K562 (cell line): ENCODE results near the gene GTF3C4. TPM values are rescaled to one million over a fixed set of nuclear protein-coding genes. Genes with fewer than 3 reads are reported as not detected.

Source experiments
- ATAC-seq: fragments of 200-7000 bp; cut with Tn5 transposase; 3 replicates; pipeline ENCODE4 v1.9.1; 2020; ENCODE audit warnings: moderate library complexity
- BruUV-seq: library from RNA; stranded (reverse); fragments of 400-500 nt; replicated peaks from 2 replicates; lab custom pipeline; 2021; lab: Mats Ljungman, UMichigan
- CTCF ChIA-PET: fragments of 300-600 bp; formaldehyde crosslinking; extraction: SDS; loops from one replicate; lab custom pipeline; 2021; ENCODE audit warnings: low intra/inter-chr PET ratio; lab: Yijun Ruan, JAX
- POLR2A ChIA-PET: fragments of 300-600, 350-650 bp; sonication (Branson Sonifier 250); formaldehyde crosslinking; extraction: SDS; loops from one replicate; lab custom pipeline; 2021; ENCODE audit warnings: antibody characterized with exemption, inconsistent platforms; lab: Yijun Ruan, JAX
- DNase-seq, 4 experiments: peaks; one replicate each; pipeline versions ENCODE4 v3.0.0 to v3.0.0-alpha.2; 2011 to 2018; ENCODE audit warnings: low spot score in 3 of 4, mixed read lengths in 3 of 4; ENCODE audit errors: extremely low read depth in 1 of 4
- FAIRE-seq: peaks from 2 replicates; lab custom pipeline; 2011; peaks lifted over from hg19 to GRCh38; lab: Jason Lieb, UNC
- H2AFZ ChIP-seq: 2 replicates; pipeline ENCODE4 v1.6.0; 2011; ENCODE audit warnings: low read depth, low read length, control low read depth, inconsistent platforms
- H3K27ac ChIP-seq: fragments of 200-600 bp; 3 replicates; pipeline ENCODE4 v1.8.0; 2011; ENCODE audit warnings: low read depth, mild to moderate bottlenecking, control low read depth, inconsistent platforms, low read length, moderate library complexity, mixed read lengths; ENCODE audit errors: extremely low read depth
- H3K27me3 ChIP-seq, 2 experiments: fragments of 300-600 bp in 1 of 2; 2 replicates in 1 of 2; 3 replicates in 1 of 2; pipeline versions ENCODE4 v1.6.0 to v1.8.0; 2011; ENCODE audit warnings: inconsistent platforms in 2 of 2, low read length in 2 of 2, mild to moderate bottlenecking in 1 of 2, mixed read lengths in 1 of 2, moderate library complexity in 1 of 2; ENCODE audit not compliant: control insufficient read depth in 2 of 2, insufficient read depth in 2 of 2
- H3K36me3 ChIP-seq: fragments of 300-600 bp; 3 replicates; pipeline ENCODE4 v1.8.0; 2011; ENCODE audit warnings: mild to moderate bottlenecking, low read length, inconsistent platforms; ENCODE audit not compliant: control insufficient read depth, insufficient read depth
- H3K4me1 ChIP-seq, 2 experiments: fragments of 200-600 bp in 1 of 2; replicated peaks in 1 of 2; 2 replicates in 1 of 2; 3 replicates in 1 of 2; pipeline versions ENCODE4 v1.5.1 to v1.8.0; 2011; ENCODE audit warnings: inconsistent platforms in 2 of 2, low read length in 2 of 2, mild to moderate bottlenecking in 1 of 2, mixed read lengths in 1 of 2, moderate library complexity in 1 of 2; ENCODE audit not compliant: control insufficient read depth in 2 of 2, insufficient read depth in 2 of 2
- H3K4me2 ChIP-seq: 2 replicates; pipeline ENCODE4 v1.6.1; 2011; ENCODE audit warnings: low read length, control low read depth, inconsistent platforms, mixed read lengths; ENCODE audit not compliant: insufficient read depth
- H3K4me3 ChIP-seq: fragments of 200-600 bp; sonication (generic), shearing (Covaris generic); 2 replicates; pipeline ENCODE4 v1.5.1; 2016; ENCODE audit warnings: control low read depth, inconsistent platforms
- H3K79me2 ChIP-seq: fragments of 200-600 bp; 3 replicates; pipeline ENCODE4 v1.8.0; 2011; ENCODE audit warnings: low read length, inconsistent platforms; ENCODE audit not compliant: control insufficient read depth, insufficient read depth
- H3K9ac ChIP-seq, 2 experiments: 2 replicates each; pipeline versions ENCODE4 v1.6.0 to v1.6.1; 2011; ENCODE audit warnings: low read depth in 2 of 2, low read length in 2 of 2, control low read depth in 1 of 2, inconsistent platforms in 1 of 2, mild to moderate bottlenecking in 1 of 2, mixed read lengths in 1 of 2; ENCODE audit not compliant: insufficient read depth in 1 of 2
- H3K9me1 ChIP-seq: one replicate; pipeline ENCODE4 v1.6.0; 2011; ENCODE audit warnings: inconsistent platforms, mild to moderate bottlenecking, low read length, moderate library complexity; ENCODE audit not compliant: control insufficient read depth, insufficient read depth
- H3K9me3 ChIP-seq: replicated peaks from 2 replicates; pipeline ENCODE4 v1.5.1; 2011; ENCODE audit warnings: low read depth, low read length, inconsistent platforms; ENCODE audit not compliant: control insufficient read depth, insufficient read depth
- H4K20me1 ChIP-seq: replicated peaks from 2 replicates; pipeline ENCODE4 v1.6.1; 2011; ENCODE audit warnings: low read length, inconsistent platforms, mixed read lengths; ENCODE audit not compliant: control insufficient read depth, insufficient read depth
- CBX8 ChIP-seq: fragments of 200-600 bp; sonication (generic); IDR thresholded peaks from 2 replicates; pipeline ENCODE4 v1.6.1; 2012; ENCODE audit warnings: borderline replicate concordance, mixed run types, low read depth, mild to moderate bottlenecking, moderate library complexity, mixed read lengths, low read length, control low read depth, inconsistent platforms; ENCODE audit not compliant: poor library complexity, severe bottlenecking; ENCODE audit errors: extremely low read depth
- NELFE ChIP-seq: IDR thresholded peaks from 2 replicates; pipeline ENCODE4 v1.6.1; 2011; ENCODE audit warnings: mild to moderate bottlenecking; ENCODE audit not compliant: insufficient read depth, insufficient read length
- POLR2G ChIP-seq: fragments of 200-400 bp; formaldehyde crosslinking; IDR thresholded peaks from 2 replicates; pipeline ENCODE4 v1.6.1; 2017; ENCODE audit warnings: low read depth, mild to moderate bottlenecking, antibody characterized with exemption, low read length, moderate library complexity
- SMARCA4 ChIP-seq: fragments of 450-650 bp; IDR thresholded peaks from 2 replicates; pipeline ENCODE4 v1.6.1; 2016
- SRSF1 ChIP-seq: fragments of 200-400 bp; formaldehyde crosslinking; IDR thresholded peaks from 2 replicates; pipeline ENCODE4 v1.6.1; 2017; ENCODE audit warnings: mild to moderate bottlenecking, low read depth, low read length, moderate library complexity
- WGBS: fragments of 100-300 bp; shearing (Covaris generic); methylation state at CpG from one replicate; pipeline ENCODE4 v1.1.6; 2016; ENCODE audit warnings: low coverage, mixed read lengths; ENCODE audit not compliant: insufficient coverage; ENCODE audit errors: missing lambda C conversion rate; 5-methylcytosine and 5-hydroxymethylcytosine counted together
- in situ Hi-C: fragments of 300-500 bp; cut with MboI; formaldehyde crosslinking; loops from 4 replicates; pipeline ENCODE4 v1.15.0; 2018; ENCODE audit warnings: inconsistent platforms, mixed read lengths
- intact Hi-C: fragments of 100-400 bp; cut with micrococcal nuclease; formaldehyde crosslinking; loops from 2 replicates; pipeline ENCODE4 v1.14.2; 2022
- polyA plus RNA-seq, 8 experiments: library from polyadenylated mRNA; depleted of rRNA in 4 of 8; stranded (reverse) in 5 of 8; unstranded in 3 of 8; fragments of >200 nt; fragmentation: Nextera tagmentation in 2 of 8; fragmentation: Illumina TruSeq in 1 of 8; extraction: Ambion mirVana in 2 of 8; extraction: Trizol in 1 of 8; gene quantifications; 2 replicates each; pipeline versions ENCODE4 v1.2.1 to v1.2.3, GENCODE V29; 2011 to 2014; ENCODE audit warnings: inconsistent platforms in 1 of 8, missing spikeins in 1 of 8
- total RNA-seq, 7 experiments: library from RNA; depleted of rRNA in 6 of 7; stranded (reverse); fragments of >200 nt in 6 of 7; fragmentation: Illumina TruSeq in 2 of 7; extraction: Trizol in 2 of 7; gene quantifications; 2 replicates each; pipeline versions ENCODE4 v1.2.1 to v1.2.3, GENCODE V29; 2011 to 2021; ENCODE audit warnings: low replicate concordance in 1 of 7
- TF ChIP-seq, protein P1 (sequence below): fragments of 450-650 bp; conservative IDR thresholded peaks from 2 replicates; pipeline ENCODE4 v1.6.1; 2016; ENCODE audit warnings: missing genetic modification characterization, low read depth, mild to moderate bottlenecking, missing compliant biosample characterization, moderate library complexity
- TF ChIP-seq, protein P2 (sequence below): fragments of 450-650 bp; formaldehyde crosslinking; conservative IDR thresholded peaks from 2 replicates; pipeline ENCODE4 v1.4.0; 2022; ENCODE audit warnings: mild to moderate bottlenecking, missing genetic modification characterization
- TF ChIP-seq, protein P3 (sequence below), 2 experiments: fragments of 450-650 bp in 1 of 2; sonication (generic) in 1 of 2; formaldehyde crosslinking in 1 of 2; IDR thresholded peaks in 1 of 2; conservative IDR thresholded peaks in 1 of 2; 2 replicates each; pipeline versions ENCODE4 v1.6.1 to v1.8.1; 2016 to 2023; ENCODE audit warnings: mild to moderate bottlenecking in 2 of 2, moderate library complexity in 2 of 2, inconsistent platforms in 1 of 2, missing genetic modification reagents in 1 of 2
- TF ChIP-seq, protein P4 (sequence below): fragments of 250-450 bp; sonication (Bioruptor Pico); IDR thresholded peaks from 2 replicates; pipeline ENCODE4 v1.5.1; 2021; ENCODE audit warnings: mild to moderate bottlenecking
- TF ChIP-seq, protein P5 (sequence below): sonication (generic); formaldehyde crosslinking; IDR thresholded peaks from 2 replicates; pipeline ENCODE4 v1.8.1; 2023; ENCODE audit warnings: missing genetic modification reagents, mild to moderate bottlenecking, borderline replicate concordance

The GTF3C4 gene
- total and polyA plus RNA-seq, 9 of the 15 experiments (the other 6 are each of a cell fraction or from before 2014, with no cell fraction given): 3.9 to 20.0 (median 12.2) TPM

DNA sequence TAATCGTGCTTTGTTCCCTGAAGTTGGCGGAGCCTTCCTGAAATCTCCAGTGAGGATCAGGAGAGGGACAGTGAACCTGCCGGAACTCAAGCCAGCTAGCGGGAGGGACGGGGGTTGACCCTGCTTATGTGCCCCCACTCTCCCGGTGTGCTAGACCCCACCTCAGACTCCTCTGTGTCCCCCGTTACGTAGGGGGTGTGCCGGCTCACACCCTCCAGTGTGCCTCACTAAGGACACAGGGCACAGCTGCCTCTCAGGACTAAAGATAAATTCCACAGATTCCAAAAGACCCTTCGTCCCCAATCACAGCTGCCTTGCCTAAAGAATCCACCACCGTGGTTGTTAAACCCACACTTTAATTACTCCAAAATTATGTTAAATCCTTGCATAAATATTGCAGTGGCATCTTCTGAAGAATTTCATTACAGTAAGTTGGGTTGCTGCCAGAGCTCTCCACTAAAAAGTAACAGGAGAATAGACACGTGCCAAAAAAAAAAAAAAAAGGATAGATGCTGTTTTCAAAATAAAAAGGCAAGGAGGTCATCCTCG lies 73.7 kb downstream of the GTF3C4 start:
- DNase-seq (no peak), FAIRE-seq (no peak), ATAC-seq (no peak)
- H2AFZ ChIP-seq: no peak overlapping the region
- ChIA-PET CTCF (no interaction called here), POLR2A (no interaction called here)
- no peaks in the 10 kb centered on the region for H3K79me2 ChIP-seq
- no peak overlapping the region for H3K4me2 ChIP-seq
- whole genome bisulfite sequencing: 5% methylated on average over 13 of the region's 13 CpGs
- no TSS peak for BruUV-seq
- H3K27me3 ChIP-seq: peaks cover 77 to 79% of the 10 kb centered on the region in 2 experiments
- no peak overlapping the region for H3K4me3 ChIP-seq
- H3K27ac ChIP-seq: no peak overlapping the region
- no peak overlapping the region for H3K9ac ChIP-seq
- in situ Hi-C loops (no loop called here), intact Hi-C loops (no loop called here)
- peaks cover 10% of the 10 kb centered on the region; the same call in 1 of the 2 replicates for H4K20me1 ChIP-seq
- no peaks in the 10 kb centered on the region for H3K9me3 ChIP-seq
- peaks cover 3% of the 10 kb centered on the region for H3K9me1 ChIP-seq
- H3K36me3 ChIP-seq: no peaks in the 10 kb centered on the region
- H3K4me1 ChIP-seq: no peaks in the 10 kb centered on the region
- TF ChIP-seq, protein P1, sequence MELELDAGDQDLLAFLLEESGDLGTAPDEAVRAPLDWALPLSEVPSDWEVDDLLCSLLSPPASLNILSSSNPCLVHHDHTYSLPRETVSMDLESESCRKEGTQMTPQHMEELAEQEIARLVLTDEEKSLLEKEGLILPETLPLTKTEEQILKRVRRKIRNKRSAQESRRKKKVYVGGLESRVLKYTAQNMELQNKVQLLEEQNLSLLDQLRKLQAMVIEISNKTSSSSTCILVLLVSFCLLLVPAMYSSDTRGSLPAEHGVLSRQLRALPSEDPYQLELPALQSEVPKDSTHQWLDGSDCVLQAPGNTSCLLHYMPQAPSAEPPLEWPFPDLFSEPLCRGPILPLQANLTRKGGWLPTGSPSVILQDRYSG (tag): no peak
- TF ChIP-seq SMARCA4: no peak
- TF ChIP-seq, protein P2, sequence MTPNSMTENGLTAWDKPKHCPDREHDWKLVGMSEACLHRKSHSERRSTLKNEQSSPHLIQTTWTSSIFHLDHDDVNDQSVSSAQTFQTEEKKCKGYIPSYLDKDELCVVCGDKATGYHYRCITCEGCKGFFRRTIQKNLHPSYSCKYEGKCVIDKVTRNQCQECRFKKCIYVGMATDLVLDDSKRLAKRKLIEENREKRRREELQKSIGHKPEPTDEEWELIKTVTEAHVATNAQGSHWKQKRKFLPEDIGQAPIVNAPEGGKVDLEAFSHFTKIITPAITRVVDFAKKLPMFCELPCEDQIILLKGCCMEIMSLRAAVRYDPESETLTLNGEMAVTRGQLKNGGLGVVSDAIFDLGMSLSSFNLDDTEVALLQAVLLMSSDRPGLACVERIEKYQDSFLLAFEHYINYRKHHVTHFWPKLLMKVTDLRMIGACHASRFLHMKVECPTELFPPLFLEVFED (CRISPR knock-in tag): no peak
- no peak for TF ChIP-seq NELFE
- TF ChIP-seq POLR2G: no peak
- TF ChIP-seq, protein P3, sequence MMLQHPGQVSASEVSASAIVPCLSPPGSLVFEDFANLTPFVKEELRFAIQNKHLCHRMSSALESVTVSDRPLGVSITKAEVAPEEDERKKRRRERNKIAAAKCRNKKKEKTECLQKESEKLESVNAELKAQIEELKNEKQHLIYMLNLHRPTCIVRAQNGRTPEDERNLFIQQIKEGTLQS (IDR thresholded peaks at IDR 0.05): no peak
- TF ChIP-seq, protein P3 (CRISPR knock-in tag; conservative IDR thresholded peaks at IDR 0.05): no peak
- TF ChIP-seq, protein P4, sequence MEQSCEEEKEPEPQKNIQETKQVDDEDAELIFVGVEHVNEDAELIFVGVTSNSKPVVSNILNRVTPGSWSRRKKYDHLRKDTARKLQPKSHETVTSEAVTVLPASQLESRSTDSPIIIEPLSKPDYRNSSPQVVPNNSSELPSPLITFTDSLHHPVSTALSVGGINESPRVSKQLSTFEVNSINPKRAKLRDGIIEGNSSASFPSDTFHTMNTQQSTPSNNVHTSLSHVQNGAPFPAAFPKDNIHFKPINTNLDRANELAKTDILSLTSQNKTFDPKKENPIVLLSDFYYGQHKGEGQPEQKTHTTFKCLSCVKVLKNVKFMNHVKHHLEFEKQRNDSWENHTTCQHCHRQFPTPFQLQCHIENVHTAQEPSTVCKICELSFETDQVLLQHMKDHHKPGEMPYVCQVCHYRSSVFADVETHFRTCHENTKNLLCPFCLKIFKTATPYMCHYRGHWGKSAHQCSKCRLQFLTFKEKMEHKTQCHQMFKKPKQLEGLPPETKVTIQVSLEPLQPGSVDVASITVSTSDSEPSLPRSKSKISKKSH (CRISPR knock-in tag): no peak
- TF ChIP-seq, protein P5, sequence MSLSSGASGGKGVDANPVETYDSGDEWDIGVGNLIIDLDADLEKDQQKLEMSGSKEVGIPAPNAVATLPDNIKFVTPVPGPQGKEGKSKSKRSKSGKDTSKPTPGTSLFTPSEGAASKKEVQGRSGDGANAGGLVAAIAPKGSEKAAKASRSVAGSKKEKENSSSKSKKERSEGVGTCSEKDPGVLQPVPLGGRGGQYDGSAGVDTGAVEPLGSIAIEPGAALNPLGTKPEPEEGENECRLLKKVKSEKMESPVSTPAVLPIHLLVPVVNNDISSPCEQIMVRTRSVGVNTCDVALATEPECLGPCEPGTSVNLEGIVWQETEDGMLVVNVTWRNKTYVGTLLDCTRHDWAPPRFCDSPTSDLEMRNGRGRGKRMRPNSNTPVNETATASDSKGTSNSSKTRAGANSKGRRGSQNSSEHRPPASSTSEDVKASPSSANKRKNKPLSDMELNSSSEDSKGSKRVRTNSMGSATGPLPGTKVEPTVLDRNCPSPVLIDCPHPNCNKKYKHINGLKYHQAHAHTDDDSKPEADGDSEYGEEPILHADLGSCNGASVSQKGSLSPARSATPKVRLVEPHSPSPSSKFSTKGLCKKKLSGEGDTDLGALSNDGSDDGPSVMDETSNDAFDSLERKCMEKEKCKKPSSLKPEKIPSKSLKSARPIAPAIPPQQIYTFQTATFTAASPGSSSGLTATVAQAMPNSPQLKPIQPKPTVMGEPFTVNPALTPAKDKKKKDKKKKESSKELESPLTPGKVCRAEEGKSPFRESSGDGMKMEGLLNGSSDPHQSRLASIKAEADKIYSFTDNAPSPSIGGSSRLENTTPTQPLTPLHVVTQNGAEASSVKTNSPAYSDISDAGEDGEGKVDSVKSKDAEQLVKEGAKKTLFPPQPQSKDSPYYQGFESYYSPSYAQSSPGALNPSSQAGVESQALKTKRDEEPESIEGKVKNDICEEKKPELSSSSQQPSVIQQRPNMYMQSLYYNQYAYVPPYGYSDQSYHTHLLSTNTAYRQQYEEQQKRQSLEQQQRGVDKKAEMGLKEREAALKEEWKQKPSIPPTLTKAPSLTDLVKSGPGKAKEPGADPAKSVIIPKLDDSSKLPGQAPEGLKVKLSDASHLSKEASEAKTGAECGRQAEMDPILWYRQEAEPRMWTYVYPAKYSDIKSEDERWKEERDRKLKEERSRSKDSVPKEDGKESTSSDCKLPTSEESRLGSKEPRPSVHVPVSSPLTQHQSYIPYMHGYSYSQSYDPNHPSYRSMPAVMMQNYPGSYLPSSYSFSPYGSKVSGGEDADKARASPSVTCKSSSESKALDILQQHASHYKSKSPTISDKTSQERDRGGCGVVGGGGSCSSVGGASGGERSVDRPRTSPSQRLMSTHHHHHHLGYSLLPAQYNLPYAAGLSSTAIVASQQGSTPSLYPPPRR (CRISPR knock-in tag): no peak
- TF ChIP-seq CBX8: no peak
- no peak for TF ChIP-seq SRSF1
